H1 (cell line): ENCODE results near the gene TIMM10B. TPM values are rescaled to one million over a fixed set of nuclear protein-coding genes. Genes with fewer than 3 reads are reported as not detected.

Experiments
- CTCF ChIA-PET: fragments of 300-600 bp; sonication (Branson Sonifier 250); formaldehyde crosslinking; loops from one replicate; lab custom pipeline; 2021; ENCODE audit not compliant: partially characterized antibody; lab: Charles Lee
- POLR2A ChIA-PET: fragments of 300-600 bp; sonication (Branson Sonifier 250); formaldehyde crosslinking; loops from one replicate; lab custom pipeline; 2021; ENCODE audit warnings: inconsistent platforms; ENCODE audit not compliant: partially characterized antibody; lab: Charles Lee
- DNase-seq, 2 experiments: peaks; one replicate each; pipeline versions ENCODE4 v3.0.0 to v3.0.0-alpha.2; 2010 to 2022; ENCODE audit warnings: low spot score in 2 of 2, low read depth in 1 of 2, mixed read lengths in 1 of 2
- FAIRE-seq: peaks from 2 replicates; lab custom pipeline; 2011; peaks lifted over from hg19 to GRCh38; lab: Jason Lieb, UNC
- H2AFZ ChIP-seq: 2 replicates; pipeline ENCODE4 v1.8.1; 2012; ENCODE audit warnings: low read length, inconsistent platforms
- H2AK5ac ChIP-seq: 2 replicates; pipeline ENCODE4 v1.6.1; 2013; ENCODE audit warnings: low read depth, low read length
- H2BK120ac ChIP-seq: replicated peaks from 2 replicates; pipeline ENCODE3; 2013; ENCODE audit warnings: low read depth, low read length, inconsistent platforms
- H2BK12ac ChIP-seq: 2 replicates; pipeline ENCODE4 v1.6.1; 2013; ENCODE audit warnings: low read depth, low read length
- H2BK15ac ChIP-seq: 2 replicates; pipeline ENCODE4 v1.6.1; 2013; ENCODE audit warnings: low read length
- H2BK20ac ChIP-seq: 2 replicates; pipeline ENCODE4 v1.6.1; 2013; ENCODE audit warnings: low read length
- H2BK5ac ChIP-seq: 2 replicates; pipeline ENCODE4 v1.6.1; 2013; ENCODE audit warnings: low read depth, low read length
- H3K14ac ChIP-seq: 2 replicates; pipeline ENCODE4 v1.6.1; 2013; ENCODE audit warnings: inconsistent platforms; ENCODE audit not compliant: insufficient read length
- H3K18ac ChIP-seq: 2 replicates; pipeline ENCODE4 v1.6.1; 2013; ENCODE audit warnings: low read length; ENCODE audit errors: extremely low read depth
- H3K23ac ChIP-seq: 2 replicates; pipeline ENCODE4 v1.6.1; 2013; ENCODE audit warnings: inconsistent platforms; ENCODE audit not compliant: insufficient read length
- H3K23me2 ChIP-seq: 2 replicates; pipeline ENCODE4 v1.6.1; 2013; ENCODE audit warnings: low read depth, low read length
- H3K27ac ChIP-seq: 2 replicates; pipeline ENCODE4 v1.6.1; 2011; ENCODE audit warnings: low read depth, low read length, inconsistent platforms
- H3K27me3 ChIP-seq, 4 experiments: replicated peaks in 1 of 4; 1 replicate in 1 of 4; 2 replicates in 3 of 4; pipeline versions ENCODE4 v1.6.1 to v1.8.1; 2011 to 2013; ENCODE audit warnings: low read length in 3 of 4, mild to moderate bottlenecking in 3 of 4, inconsistent platforms in 2 of 4, mixed read lengths in 2 of 4, moderate library complexity in 1 of 4; ENCODE audit not compliant: control insufficient read depth in 3 of 4, insufficient read depth in 3 of 4; ENCODE audit errors: extremely low read depth in 1 of 4
- H3K36me3 ChIP-seq, 4 experiments: 2 replicates each; pipeline versions ENCODE4 v1.6.1 to v1.8.1; 2011 to 2013; ENCODE audit warnings: mild to moderate bottlenecking in 4 of 4, low read length in 3 of 4, moderate library complexity in 2 of 4, control low read depth in 1 of 4, inconsistent platforms in 1 of 4; ENCODE audit not compliant: insufficient read depth in 4 of 4, control insufficient read depth in 2 of 4
- H3K4ac ChIP-seq: replicated peaks from 2 replicates; pipeline ENCODE3; 2013; ENCODE audit warnings: low read length, low read depth, mixed read lengths, inconsistent platforms; ENCODE audit not compliant: insufficient read length
- H3K4me1 ChIP-seq, 4 experiments: replicated peaks in 1 of 4; 1 replicate in 1 of 4; 2 replicates in 3 of 4; pipeline versions ENCODE4 v1.6.1 to v1.8.1; 2011 to 2013; ENCODE audit warnings: low read length in 3 of 4, inconsistent platforms in 2 of 4, mixed read lengths in 1 of 4; ENCODE audit not compliant: insufficient read depth in 4 of 4, control insufficient read depth in 3 of 4
- H3K4me2 ChIP-seq, 2 experiments: 2 replicates each; pipeline versions ENCODE4 v1.6.1 to v1.8.1; 2011 to 2013; ENCODE audit warnings: low read depth in 2 of 2, low read length in 2 of 2, control low read depth in 1 of 2, inconsistent platforms in 1 of 2, mild to moderate bottlenecking in 1 of 2; ENCODE audit not compliant: insufficient read depth in 1 of 2
- H3K4me3 ChIP-seq, 4 experiments: fragments of 200-600, 300-600 bp in 1 of 4; sonication (generic), shearing (Covaris generic), sonication (Bioruptor Twin) in 1 of 4; 2 replicates each; pipeline versions ENCODE4 v1.5.1 to v1.8.1; 2011 to 2016; ENCODE audit warnings: low read length in 4 of 4, low read depth in 3 of 4, control low read depth in 2 of 4, inconsistent platforms in 2 of 4, mild to moderate bottlenecking in 2 of 4, mixed read lengths in 1 of 4, moderate library complexity in 1 of 4; ENCODE audit not compliant: insufficient read depth in 2 of 4; ENCODE audit errors: extremely low read depth in 1 of 4
- H3K56ac ChIP-seq: replicated peaks from 2 replicates; pipeline ENCODE3; 2013; ENCODE audit warnings: low read depth, mild to moderate bottlenecking, mixed read lengths, low read length, inconsistent platforms; ENCODE audit not compliant: insufficient read length
- H3K79me1 ChIP-seq: 2 replicates; pipeline ENCODE4 v1.6.1; 2013; ENCODE audit warnings: low read depth, low read length, control low read depth
- H3K79me2 ChIP-seq, 2 experiments: 2 replicates each; pipeline versions ENCODE4 v1.6.1 to v1.8.1; 2012 to 2013; ENCODE audit warnings: low read length in 2 of 2, mild to moderate bottlenecking in 2 of 2, inconsistent platforms in 1 of 2; ENCODE audit not compliant: insufficient read depth in 2 of 2, control insufficient read depth in 1 of 2
- H3K9ac ChIP-seq, 4 experiments: replicated peaks in 1 of 4; 1 replicate in 1 of 4; 2 replicates in 3 of 4; pipeline versions ENCODE4 v1.6.1 to v1.8.1; 2011 to 2013; ENCODE audit warnings: low read depth in 3 of 4, low read length in 3 of 4, control low read depth in 2 of 4, mild to moderate bottlenecking in 2 of 4, moderate library complexity in 2 of 4, inconsistent platforms in 1 of 4; ENCODE audit errors: extremely low read depth in 1 of 4
- H3K9me3 ChIP-seq, 2 experiments: 2 replicates each; pipeline versions ENCODE4 v1.6.1 to v1.8.1; 2012 to 2013; ENCODE audit warnings: mild to moderate bottlenecking in 2 of 2, moderate library complexity in 2 of 2, control low read depth in 1 of 2, inconsistent platforms in 1 of 2, low read depth in 1 of 2, low read length in 1 of 2, mixed read lengths in 1 of 2; ENCODE audit not compliant: insufficient read depth in 2 of 2
- H4K20me1 ChIP-seq, 2 experiments: replicated peaks in 1 of 2; 2 replicates each; pipeline versions ENCODE3 to v1.8.1; 2011 to 2013; ENCODE audit warnings: inconsistent platforms in 2 of 2, low read length in 2 of 2, mild to moderate bottlenecking in 1 of 2; ENCODE audit not compliant: insufficient read depth in 2 of 2, control insufficient read depth in 1 of 2
- H4K5ac ChIP-seq: 2 replicates; pipeline ENCODE4 v1.6.1; 2013; ENCODE audit warnings: low read length, low read depth, mixed read lengths, inconsistent platforms; ENCODE audit not compliant: insufficient read length
- H4K8ac ChIP-seq: 2 replicates; pipeline ENCODE4 v1.8.0; 2013; ENCODE audit warnings: mild to moderate bottlenecking, moderate library complexity, low read length, inconsistent platforms; ENCODE audit not compliant: insufficient read depth; ENCODE audit errors: extremely low read depth
- H4K91ac ChIP-seq: replicated peaks from 2 replicates; pipeline ENCODE3; 2013; ENCODE audit warnings: low read length, mixed read lengths, inconsistent platforms; ENCODE audit not compliant: insufficient read length
- CHD1 ChIP-seq: IDR thresholded peaks from 2 replicates; pipeline ENCODE4 v1.6.1; 2012; ENCODE audit warnings: low read depth, low read length, improper control_type of control experiment
- FOSL1 ChIP-seq: IDR thresholded peaks from 2 replicates; pipeline ENCODE4 v1.6.1; 2011; ENCODE audit warnings: mild to moderate bottlenecking, low read depth, low read length, moderate library complexity; ENCODE audit not compliant: insufficient read depth
- JUN ChIP-seq: IDR thresholded peaks from 2 replicates; pipeline ENCODE4 v1.6.1; 2011; ENCODE audit warnings: low read depth, mild to moderate bottlenecking, improper control_type of control experiment, low read length
- JUND ChIP-seq: IDR thresholded peaks from 2 replicates; pipeline ENCODE4 v1.6.1; 2011; ENCODE audit warnings: mild to moderate bottlenecking, improper control_type of control experiment, low read length
- MAFK ChIP-seq: IDR thresholded peaks from 2 replicates; pipeline ENCODE4 v1.6.1; 2012; ENCODE audit warnings: low read depth, mild to moderate bottlenecking, improper control_type of control experiment, low read length
- SP1 ChIP-seq: IDR thresholded peaks from 2 replicates; pipeline ENCODE4 v1.6.1; 2011; ENCODE audit warnings: low read depth, low read length
- SP4 ChIP-seq: IDR thresholded peaks from 2 replicates; pipeline ENCODE4 v1.6.1; 2012; ENCODE audit warnings: low read length, inconsistent platforms
- TAF1 ChIP-seq: IDR thresholded peaks from 2 replicates; pipeline ENCODE4 v1.6.1; 2011; ENCODE audit warnings: mild to moderate bottlenecking, low read depth, low read length
- YY1 ChIP-seq: IDR thresholded peaks from 2 replicates; pipeline ENCODE4 v1.6.1; 2011; ENCODE audit warnings: low read depth, mild to moderate bottlenecking, low read length
- ZNF274 ChIP-seq: IDR thresholded peaks from 2 replicates; pipeline ENCODE4 v1.7.0; 2012; ENCODE audit warnings: low read length, borderline replicate concordance; ENCODE audit errors: extremely low read depth
- WGBS, 2 experiments: shearing (Covaris generic) in 1 of 2; methylation state at CpG; one replicate each; pipeline versions ENCODE4 v1.1.6 to v1.1.7; 2013 to 2015; ENCODE audit warnings: low lambda C conversion rate in 2 of 2, mixed read lengths in 2 of 2, inconsistent platforms in 1 of 2, low coverage in 1 of 2, missing lambda C conversion rate in 1 of 2; ENCODE audit not compliant: insufficient replicate concordance in 2 of 2, insufficient coverage in 1 of 2, insufficient read length in 1 of 2; ENCODE audit errors: extremely low coverage in 1 of 2, missing lambda C conversion rate in 1 of 2; 5-methylcytosine and 5-hydroxymethylcytosine counted together
- polyA plus RNA-seq, 7 experiments: library from polyadenylated mRNA; depleted of rRNA in 3 of 7; stranded (reverse) in 5 of 7; unstranded in 2 of 7; fragments of >200 nt in 5 of 7; fragments of 200-250 nt in 2 of 7; gene quantifications; 1 replicate in 5 of 7; 2 replicates in 1 of 7; 4 replicates in 1 of 7; pipeline versions ENCODE4 v1.2.1 to v1.2.3, GENCODE V29; 2011 to 2013; ENCODE audit warnings: missing spikeins in 2 of 7, mixed read lengths in 2 of 7
- total RNA-seq: library from RNA; stranded (reverse); fragmentation: NEBNext Ultra II Directional; extraction: Animal tissue kit (Norgen Biotek cat#: 25700); gene quantifications from 2 replicates; pipeline ENCODE4 v1.2.1, GENCODE V29; 2021
- TF ChIP-seq, protein P1 (sequence below): IDR thresholded peaks from 2 replicates; pipeline ENCODE4 v1.6.1; 2012; ENCODE audit warnings: inconsistent platforms
- TF ChIP-seq, protein P2 (sequence below), 3 experiments: IDR thresholded peaks; 1 replicate in 2 of 3; 2 replicates in 1 of 3; pipeline versions ENCODE4 v1.5.1 to v1.6.1; 2011; ENCODE audit warnings: low read length in 3 of 3, mild to moderate bottlenecking in 3 of 3, inconsistent platforms in 2 of 3, low read depth in 1 of 3, moderate library complexity in 1 of 3; ENCODE audit not compliant: insufficient read depth in 1 of 3; ENCODE audit errors: control extremely low read depth in 1 of 3

The TIMM10B gene
- total and polyA plus RNA-seq, 2 of the 8 experiments (the other 6 are each of a cell fraction or from before 2014, with no cell fraction given), result 38.2 to 47.8 TPM

- H2BK5ac ChIP-seq, result no peak overlapping the region
- no peak overlapping the region for H3K23ac ChIP-seq
- WGBS, 2 experiments, result 83% methylated on average over 2 of the region's 2 CpGs; no CpG with 5 or more reads in 1 of the 2 experiments
- ChIA-PET CTCF (interaction anchor here (0.9 to 11.0 kb wide), 10 partner anchors 13 to 92 kb away, joined by 3 to 179 read pairs (median 4); partner anchors contain the start of gene HPX), POLR2A (interaction anchor here (0.8 to 4.6 kb wide), 3 partner anchors 9 to 50 kb away, joined by 3 to 12 read pairs (median 5); partner anchors contain the start of gene TRIM3)
- H3K4me2 ChIP-seq, result no peak overlapping the region
- no peak overlapping the region for H2BK20ac ChIP-seq
- no peak overlapping the region for H3K4ac ChIP-seq
- H2AK5ac ChIP-seq, result no peak overlapping the region
- no peaks in the 10 kb centered on the region for H3K23me2 ChIP-seq
- H2BK12ac ChIP-seq, result no peak overlapping the region
- no peak overlapping the region for H3K27ac ChIP-seq
- no peak overlapping the region for H3K9ac ChIP-seq
- H4K8ac ChIP-seq, result no peak overlapping the region
- H2BK15ac ChIP-seq, result no peak overlapping the region
- no peak overlapping the region for H4K5ac ChIP-seq
- FAIRE-seq, result no peak
- H3K14ac ChIP-seq, result no peak overlapping the region
- no peaks in the 10 kb centered on the region for H3K9me3 ChIP-seq
- no peaks in the 10 kb centered on the region for H3K4me1 ChIP-seq
- no peaks in the 10 kb centered on the region for H3K27me3 ChIP-seq
- no peaks in the 10 kb centered on the region for H4K20me1 ChIP-seq
- H3K18ac ChIP-seq, result no peak overlapping the region
- H3K79me1 ChIP-seq, result no peaks in the 10 kb centered on the region; the same call in 1 of the 2 replicates
- no peak overlapping the region for H4K91ac ChIP-seq
- no peaks in the 10 kb centered on the region for H3K79me2 ChIP-seq
- peaks cover 0 to 12% (median 6%) of the 10 kb centered on the region in 4 experiments; a peak in 3 of 8 replicates for H3K36me3 ChIP-seq
- no peak overlapping the region for H3K4me3 ChIP-seq
- TF ChIP-seq ZNF274 (no peak), MAFK (no peak), CHD1 (no peak), SP4 (no peak), JUND (no peak), YY1 (no peak), SP1 (no peak), FOSL1 (no peak), TAF1 (no peak), JUN (no peak)
- TF ChIP-seq, protein P1, sequence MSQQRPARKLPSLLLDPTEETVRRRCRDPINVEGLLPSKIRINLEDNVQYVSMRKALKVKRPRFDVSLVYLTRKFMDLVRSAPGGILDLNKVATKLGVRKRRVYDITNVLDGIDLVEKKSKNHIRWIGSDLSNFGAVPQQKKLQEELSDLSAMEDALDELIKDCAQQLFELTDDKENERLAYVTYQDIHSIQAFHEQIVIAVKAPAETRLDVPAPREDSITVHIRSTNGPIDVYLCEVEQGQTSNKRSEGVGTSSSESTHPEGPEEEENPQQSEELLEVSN, result no peak
- TF ChIP-seq, protein P2, sequence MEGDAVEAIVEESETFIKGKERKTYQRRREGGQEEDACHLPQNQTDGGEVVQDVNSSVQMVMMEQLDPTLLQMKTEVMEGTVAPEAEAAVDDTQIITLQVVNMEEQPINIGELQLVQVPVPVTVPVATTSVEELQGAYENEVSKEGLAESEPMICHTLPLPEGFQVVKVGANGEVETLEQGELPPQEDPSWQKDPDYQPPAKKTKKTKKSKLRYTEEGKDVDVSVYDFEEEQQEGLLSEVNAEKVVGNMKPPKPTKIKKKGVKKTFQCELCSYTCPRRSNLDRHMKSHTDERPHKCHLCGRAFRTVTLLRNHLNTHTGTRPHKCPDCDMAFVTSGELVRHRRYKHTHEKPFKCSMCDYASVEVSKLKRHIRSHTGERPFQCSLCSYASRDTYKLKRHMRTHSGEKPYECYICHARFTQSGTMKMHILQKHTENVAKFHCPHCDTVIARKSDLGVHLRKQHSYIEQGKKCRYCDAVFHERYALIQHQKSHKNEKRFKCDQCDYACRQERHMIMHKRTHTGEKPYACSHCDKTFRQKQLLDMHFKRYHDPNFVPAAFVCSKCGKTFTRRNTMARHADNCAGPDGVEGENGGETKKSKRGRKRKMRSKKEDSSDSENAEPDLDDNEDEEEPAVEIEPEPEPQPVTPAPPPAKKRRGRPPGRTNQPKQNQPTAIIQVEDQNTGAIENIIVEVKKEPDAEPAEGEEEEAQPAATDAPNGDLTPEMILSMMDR (IDR thresholded peaks at IDR 0.05; ENCODE audit: control extremely low read depth in 1 of 3, insufficient read depth in 1 of 3, low read depth in 1 of 3, low read length in 3 of 3), result no peak
- no peak overlapping the region for H2BK120ac ChIP-seq
- H2AFZ ChIP-seq, result no peak overlapping the region
- no peak for DNase-seq
- no peak overlapping the region for H3K56ac ChIP-seq
These were observed 26.2 kb upstream of the TIMM10B start for GRCh38 chr11:6455070-6455469.
